IPS-11a (cell line): ENCODE measurements around the gene STARD5.

ENCODE experiments used
- H3K4me3 ChIP-seq: one replicate; pipeline ENCODE4 v1.5.1; 2013; ENCODE audit warnings: low read depth, low read length, control low read depth

STARD5 gene

DNA sequence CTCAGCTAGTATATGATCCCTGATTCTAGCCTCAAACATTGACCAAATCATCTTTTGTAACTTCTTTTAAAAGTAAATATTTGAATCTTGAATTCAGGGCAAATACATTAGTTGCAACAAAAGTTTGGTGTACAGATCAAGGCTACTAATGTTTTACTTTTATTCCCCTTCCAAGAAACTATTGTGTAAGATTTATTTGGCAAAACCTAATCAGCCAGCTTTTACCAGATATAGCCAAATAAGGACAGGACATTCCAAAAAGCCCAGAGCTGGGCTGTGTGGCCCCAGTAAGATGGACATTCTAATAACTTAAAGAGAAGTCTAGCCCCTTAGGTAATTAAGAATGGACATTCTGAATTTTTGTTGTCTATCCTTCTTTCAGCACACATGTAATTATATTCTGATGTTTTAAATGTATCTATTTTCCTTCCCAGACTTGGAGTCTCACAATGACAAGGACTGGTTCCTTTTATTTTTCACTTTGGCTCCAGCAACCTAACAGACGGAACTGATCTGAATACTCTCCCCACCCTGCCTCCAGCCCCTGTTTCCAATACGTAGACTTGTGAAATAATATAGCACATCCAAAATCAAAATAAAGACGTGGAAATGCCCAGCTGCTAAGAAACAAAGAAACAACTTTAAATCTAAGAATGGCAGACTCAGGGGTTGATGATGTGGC is 48.1 kb downstream of the STARD5 start:
- no peak overlapping the region for H3K4me3 ChIP-seq

DNA sequence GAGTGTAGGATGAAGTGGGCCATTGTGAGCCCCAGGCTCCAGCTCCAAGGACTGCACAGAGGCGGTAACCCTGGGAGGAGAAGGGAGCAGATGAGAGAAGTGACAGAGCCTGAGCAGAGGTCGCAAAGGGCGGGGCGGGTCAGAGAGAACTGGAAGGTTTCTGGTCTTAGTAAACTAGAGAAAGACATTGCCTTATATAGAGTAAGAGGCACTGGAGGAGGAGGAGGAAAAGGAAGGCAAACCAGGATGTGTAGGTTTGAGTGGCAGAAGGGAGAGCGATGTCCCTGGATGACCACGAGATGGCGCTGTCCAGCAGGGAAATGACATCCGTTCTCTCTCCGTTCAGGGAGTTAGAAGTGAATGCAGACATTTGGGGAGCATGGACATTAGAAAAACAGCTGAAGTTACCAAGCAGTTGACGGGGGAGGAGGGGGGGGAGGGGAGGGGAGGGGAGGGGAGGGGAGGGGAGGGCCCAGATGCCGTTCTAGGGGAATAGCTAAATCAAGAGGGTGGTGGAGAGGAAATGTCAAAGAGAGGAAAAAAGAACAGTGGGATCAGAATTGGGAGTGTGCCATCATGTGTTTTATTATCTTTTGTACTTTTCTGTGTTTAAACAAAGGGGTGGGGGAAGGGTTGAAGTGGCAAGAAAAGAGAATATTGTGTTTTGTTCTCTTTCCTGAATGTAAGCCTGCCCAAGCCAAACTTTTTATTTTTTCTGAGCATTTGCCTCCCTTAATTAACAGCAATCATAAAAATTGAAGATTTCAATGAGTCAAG is 48.8 kb downstream of the STARD5 start:
- no peak overlapping the region for H3K4me3 ChIP-seq

DNA sequence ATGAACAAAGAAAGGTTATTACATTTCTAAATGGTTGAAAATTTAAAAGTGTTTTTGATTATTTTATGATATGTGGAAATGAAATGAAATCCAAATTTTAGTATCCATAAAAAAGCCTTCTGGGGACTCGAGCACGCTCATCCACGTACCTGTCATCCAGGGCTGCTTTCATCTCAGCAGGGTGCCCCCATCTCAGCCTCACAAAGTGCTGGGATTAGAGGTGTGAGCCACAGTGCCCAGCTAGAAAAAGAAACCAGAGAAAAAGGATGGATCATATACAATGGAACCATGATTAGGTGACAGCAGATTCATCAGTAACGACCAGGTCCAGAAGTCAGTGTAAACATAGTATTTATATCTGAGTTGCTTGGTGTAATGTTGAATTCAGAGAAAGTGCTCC is 49.7 kb downstream of the STARD5 start:
- H3K4me3 ChIP-seq = no peak overlapping the region

DNA sequence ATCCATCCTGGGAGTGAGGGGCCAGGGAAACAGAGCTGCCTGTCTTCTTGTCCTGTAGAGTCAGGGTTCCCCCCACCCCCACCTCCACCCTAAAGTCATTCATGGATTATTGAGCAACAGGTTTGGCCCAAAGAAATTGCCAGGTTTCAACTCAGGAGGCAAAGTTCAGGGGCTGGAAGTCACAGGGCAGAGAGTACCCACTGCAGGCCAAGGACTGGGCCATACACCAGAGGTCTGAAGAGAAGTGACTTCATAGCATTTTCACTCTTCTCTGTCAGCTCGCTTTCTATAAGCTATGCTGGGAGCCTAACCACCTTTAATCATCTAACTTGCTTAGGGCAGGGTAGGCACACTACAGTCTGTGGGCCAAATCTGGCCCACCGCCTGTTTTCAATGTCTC is 50.1 kb downstream of the STARD5 start:
- no peak overlapping the region for H3K4me3 ChIP-seq

DNA sequence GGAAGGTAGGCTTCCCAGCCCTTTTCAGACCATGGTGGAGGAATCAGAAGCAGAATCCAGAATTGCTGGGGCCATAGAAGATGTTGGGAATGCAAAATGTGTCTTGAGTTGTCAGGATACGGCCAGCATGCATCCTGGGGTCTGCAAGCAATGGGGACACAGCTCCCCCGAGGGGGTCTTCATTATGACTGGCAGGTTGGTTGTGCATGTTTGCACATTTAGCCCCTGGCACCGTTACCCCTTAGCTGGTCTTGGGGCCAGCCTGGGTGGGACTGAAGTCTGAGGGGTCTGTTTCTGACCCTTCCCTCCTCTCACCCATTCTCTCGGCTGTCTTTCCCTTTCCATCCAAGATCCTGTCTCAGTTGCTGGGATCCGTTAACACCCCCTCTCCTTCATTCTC is 50.7 kb downstream of the STARD5 start:
- H3K4me3 ChIP-seq = no peak overlapping the region

DNA sequence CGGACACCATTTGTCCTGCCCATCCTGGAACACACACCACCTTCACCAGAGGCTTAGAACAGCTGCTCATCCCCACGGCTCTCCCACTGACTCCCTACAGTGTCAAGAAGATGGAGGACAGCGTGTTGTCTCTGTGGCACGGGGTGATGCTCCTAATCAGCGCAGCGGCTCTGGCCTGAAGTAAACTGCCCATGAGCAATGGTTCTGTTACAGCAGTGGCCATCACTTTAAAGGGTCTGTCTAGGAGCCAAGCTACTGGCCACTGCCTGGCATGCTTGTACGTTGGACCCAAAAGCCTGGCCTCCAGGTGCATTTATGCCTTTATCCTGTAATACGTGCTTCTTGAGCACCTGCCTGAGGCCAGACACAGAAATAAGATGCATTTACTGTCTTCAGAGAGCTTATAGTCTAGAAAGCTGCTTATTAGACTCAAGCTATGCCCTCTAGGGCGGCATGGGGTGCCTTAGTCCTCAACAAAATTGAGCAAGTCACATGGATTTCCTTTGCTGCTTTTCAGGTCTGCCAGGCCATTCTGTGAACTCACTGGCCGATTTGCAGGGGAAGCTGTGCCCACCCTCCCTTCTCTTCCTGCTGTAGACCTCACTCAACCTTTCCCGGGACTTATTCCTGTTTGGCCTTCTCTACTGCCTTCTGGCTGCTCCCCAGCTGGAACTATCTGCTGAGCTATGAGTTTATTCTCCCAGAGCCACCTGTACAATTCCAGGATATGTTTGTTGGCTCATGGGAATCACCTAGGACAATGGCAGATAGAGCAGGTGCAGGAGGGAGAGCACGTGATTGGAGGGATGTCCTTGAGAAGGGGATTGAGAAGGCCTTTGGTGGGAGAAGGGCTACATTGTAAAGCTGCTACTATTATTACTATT is 51.9 kb downstream of the STARD5 start:
- H3K4me3 ChIP-seq = no peak overlapping the region

DNA sequence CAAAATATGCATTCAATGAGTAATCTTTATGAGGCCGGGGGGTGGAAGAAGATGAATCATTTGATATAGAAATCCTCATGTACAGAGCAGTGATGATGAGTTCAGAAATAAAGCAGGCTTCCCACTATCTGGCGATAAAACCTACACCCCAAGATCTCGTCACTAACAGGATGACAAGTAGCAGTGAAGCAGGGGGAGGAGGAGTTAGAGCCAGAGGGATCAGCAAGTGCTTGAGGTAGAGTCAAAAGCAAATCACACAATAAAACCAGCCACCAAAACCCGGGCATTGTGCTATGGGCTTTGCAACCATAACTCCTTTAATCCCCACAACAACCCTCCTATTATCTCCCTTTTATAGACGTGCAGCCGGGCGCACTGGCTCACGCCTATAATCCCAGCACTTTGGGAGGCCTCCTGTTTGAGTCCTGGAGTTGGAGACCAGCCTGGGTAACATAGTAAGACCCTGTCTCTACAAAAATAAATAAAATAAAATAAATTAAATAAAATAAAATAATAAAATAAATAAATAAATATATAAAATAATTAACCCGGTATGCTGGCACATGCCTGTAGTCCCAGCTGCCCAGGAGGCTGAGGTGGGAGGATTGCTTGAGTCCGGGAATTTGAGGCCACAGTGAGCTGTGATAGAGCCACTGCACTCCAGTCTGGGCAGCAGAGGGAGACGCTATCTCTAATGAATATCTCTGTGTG is 53.0 kb downstream of the STARD5 start:
- H3K4me3 ChIP-seq = no peak overlapping the region

DNA sequence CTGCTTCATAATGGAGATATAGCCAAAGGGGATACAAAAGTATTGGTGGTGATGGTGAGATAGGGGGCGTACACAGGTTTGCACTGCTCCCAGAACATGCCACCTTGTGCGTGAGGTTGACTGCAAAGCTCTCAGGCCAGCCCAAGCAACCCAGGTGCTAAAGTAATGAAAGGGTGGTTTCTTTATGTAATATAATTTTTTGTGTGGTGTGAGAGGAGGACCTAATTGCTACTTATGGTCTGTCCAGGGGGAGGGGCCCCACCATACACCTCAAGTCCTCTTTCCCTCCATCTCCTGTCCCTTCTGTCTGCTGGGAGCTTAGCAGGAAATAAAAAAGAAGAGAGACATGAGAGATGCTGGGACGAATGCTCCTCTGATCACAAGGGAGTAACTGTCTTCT is 53.8 kb downstream of the STARD5 start:
- no peak overlapping the region for H3K4me3 ChIP-seq

DNA sequence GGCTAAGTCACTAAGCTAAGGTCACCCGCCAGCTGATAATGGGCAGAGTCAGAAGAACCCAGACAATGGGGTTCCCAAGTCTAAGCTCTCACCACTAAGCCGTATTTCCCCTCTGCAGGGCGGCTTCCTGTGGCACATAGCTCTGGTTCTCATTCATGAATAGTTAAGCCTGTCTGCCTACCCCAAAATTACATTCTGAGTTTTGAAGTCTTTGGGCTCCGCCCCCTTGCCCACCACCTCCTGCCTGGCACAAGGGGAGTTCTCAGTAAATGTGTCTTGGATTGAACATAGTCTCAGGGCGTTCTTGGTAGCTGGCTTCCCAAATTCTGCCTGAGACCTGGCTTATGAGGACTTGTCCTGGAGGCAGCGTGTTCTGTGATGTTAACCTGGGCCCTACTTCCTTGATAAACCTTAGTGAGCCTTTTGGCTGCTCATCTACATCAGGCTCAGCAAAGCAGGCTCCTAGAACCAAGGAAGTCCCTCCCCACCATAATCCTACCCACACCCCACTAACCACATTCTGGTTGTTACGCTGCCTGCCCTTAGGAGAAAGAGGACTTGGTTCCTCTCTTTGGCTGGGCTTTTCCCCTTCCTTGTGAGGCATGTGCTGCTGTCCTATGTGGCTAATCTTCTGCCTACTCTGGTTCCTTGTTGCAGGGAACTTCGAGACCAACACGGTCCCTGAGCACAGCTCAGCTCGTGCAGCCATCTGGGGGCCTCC is 54.9 kb downstream of the STARD5 start:
- no peak overlapping the region for H3K4me3 ChIP-seq

DNA sequence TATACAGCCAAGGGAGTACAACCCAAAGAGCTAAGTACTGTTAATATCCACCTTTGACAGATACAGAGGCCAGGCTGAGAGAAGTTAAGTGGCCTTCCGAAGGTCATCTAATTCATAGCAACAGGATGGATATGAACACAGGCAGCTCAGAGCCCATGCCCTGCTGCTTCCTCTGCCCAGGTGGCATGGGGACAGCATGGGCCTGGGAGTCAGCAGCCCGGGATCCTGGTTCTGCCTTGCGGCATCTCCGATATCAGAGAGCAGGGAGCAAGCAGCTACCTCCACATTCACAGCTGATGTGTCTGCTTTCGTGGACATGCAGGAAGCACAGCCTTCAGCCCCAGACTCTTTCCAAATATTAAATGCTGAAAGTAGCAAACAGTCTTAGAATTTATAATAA is 55.6 kb downstream of the STARD5 start:
- no peak overlapping the region for H3K4me3 ChIP-seq

DNA sequence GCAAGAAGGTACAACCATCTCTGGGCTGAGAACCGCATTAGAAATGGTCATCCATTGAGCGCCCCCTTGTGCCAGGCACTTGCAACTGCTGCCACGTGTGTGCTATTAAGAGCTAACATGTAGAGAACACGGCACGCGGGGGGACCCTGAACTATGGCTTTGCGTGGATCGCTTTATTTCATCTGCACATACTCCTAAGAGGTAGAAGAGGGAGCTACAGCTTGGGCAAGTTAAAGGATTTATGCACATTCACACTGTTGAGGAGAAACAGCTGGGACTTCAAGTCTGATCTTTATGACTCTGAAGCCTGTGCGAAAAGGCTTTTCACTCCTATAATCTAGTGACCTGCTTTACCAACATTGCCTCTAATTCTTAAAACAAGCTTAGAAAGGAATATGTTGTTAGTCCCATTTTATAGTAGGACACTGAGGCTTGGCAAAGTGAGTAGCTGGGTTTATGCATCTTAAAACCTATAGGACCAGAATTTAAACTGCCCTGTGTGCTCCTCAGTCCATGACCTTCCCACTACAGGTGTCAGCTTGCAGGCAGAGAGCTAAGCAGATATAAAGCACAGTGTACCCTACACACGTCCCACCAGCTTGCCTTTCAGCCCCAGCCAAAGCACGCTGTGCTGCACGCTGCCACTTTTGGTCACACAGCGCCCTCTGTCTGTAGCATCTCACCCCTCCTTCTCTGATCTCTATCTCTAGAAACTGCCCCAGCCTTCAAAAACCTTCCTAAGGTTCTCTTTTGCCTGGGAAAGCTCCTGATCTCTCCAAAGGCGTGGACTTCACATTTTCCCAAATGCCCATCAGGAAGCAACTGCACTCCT is 57.8 kb downstream of the STARD5 start:
- H3K4me3 ChIP-seq = no peak overlapping the region

DNA sequence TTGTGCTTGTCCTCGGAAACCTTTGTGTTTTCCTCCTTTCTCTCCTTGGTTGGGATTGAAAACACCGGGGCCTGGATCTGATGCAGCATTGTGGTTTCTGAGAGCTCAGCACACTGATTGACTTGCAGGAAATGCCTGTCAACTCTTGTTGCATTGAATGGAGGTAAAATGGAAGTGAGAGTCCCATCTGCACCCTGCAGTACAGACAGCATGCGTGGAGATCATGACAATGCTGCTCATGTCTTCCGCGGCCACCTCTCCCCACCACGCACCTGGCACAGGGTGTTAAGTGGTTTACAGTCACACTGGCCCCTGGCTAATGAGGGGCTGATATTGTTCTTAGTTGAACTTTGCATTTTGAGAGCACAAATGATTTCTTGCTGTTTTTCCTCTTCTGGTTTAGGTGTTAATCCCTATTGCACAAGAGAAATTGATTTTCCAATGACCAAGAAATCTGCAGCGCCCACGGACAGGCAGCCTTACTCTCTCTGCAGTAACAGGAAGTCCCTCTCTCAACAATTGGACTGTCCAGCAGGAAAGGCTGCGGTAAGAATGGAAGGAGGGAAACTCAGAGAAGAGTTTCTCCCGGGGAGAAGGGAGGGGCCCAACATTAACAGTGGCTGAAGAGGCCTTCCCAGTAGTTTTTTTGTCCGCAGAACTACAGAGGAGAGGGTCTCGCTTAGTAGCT is 58.5 kb downstream of the STARD5 start:
- H3K4me3 ChIP-seq = no peak overlapping the region

DNA sequence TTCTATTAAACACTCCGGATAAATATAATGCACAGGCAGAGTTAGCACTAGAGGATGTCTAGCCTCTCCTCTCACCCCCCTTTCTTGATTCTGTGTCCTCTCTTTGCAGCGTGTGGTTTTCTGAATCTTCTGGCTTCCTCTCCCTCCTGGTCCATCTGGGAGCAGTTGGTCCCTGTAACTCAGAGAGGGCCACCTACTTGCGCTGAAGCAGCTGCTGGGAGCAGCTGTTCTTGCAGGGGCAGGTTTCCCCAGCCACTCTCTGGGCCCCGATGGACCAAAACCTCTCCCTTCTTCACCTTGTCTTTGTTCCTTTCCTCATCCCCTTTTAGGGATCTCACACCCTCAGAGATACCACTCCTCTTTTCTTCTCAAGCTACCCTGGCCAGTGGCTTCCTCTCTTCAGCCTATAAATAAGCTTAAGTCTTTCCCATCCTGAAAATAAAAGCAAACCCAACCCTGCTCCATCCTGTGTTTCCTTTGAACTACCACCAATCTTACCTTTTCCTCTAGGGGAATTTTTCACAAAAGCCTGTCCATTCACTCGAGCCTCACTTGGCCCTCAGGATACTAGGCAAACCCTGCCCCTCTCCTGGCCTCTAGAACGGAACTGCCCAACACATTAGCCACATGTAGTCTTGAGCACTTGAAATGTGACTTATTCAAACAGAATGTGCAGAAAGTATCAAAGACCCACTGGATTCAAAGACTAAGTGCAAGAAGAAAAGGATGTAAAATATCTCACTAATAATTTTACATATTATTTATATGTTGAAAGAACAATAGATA is 59.7 kb downstream of the STARD5 start:
- H3K4me3 ChIP-seq = no peak overlapping the region

DNA sequence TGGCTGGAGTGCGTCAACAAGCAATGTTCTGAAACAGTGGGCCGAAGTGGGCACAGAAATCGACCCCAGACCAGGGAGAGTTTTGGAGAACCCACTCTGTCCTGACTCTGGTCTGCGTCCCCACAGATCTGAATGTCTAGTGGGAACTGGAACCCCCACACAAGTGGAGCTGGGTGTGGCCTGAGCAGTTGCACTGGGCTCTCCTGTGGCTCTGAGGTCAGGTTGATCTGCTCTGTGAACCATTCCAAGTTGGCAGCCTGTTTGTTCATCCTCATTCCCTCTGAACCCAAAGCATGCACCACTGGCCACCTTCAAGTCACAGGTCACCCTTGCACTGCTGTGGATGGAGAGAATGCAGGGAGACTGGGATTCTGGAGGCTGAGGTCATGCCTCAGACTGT is 60.5 kb downstream of the STARD5 start:
- no peak overlapping the region for H3K4me3 ChIP-seq

DNA sequence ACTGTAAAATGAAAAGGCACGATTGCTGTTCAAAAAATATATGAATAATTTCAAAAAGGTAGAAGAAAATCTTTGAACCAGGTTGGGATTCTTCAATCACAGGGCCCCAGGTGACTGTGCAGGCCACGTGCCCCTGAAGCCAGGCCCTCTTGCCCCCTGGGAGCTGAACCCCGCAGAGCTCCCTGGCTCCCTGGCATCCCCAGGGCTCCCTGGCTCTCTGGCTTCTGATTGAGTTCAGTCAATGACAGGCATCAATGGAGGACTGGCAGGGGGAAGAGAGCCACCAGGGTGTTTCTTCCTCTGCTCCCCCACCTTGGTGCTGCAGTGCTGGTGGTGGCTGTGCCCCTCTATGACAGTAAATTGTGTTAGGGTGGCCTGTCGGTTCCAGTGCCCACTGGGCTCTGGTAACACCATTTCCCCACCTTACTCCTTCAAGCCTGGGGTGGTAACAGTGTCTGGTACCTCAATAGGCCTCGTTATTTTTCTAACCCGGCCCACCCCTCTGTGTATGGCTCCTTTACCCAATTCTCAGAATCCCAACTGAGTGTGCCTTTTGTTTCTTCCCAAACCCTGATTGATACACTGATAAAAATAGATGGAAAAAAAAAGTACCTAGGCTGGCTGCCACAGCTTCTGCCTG is 62.6 kb downstream of the STARD5 start:
- no peak overlapping the region for H3K4me3 ChIP-seq

DNA sequence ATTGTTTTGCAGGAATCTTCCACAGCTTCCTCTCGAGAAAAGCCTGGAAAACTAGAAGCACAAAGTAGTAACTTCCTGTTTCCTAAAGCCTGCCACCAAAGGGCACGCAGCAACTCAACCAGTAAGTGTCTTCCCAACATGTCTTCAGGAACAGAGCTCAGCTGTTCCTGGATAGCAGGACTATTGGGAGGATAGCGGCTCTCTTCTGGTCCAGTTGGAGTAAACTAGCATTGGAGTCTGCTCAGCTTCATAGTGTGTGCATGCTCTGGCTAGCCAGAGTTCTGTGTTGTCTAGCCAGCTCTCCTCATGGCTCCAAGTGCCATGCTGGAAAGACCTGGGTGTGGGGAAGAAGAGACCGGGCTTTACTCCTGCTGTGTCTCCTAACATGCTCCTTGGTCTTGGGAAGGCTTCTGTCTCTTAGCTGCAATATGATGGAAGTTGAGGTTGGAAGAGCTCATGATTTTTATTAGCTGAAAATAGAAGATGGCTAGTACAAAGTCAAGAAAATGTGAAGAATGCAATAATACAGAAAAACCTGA is 64.1 kb downstream of the STARD5 start:
- H3K4me3 ChIP-seq = no peak overlapping the region
